PC-9 (cell line): ENCODE measurements around the gene MAK. TPM values are rescaled to one million over a fixed set of nuclear protein-coding genes. Genes with fewer than 3 reads are reported as not detected.

Experiments used
- BruUV-seq: library from RNA; stranded (reverse); fragments of 400-500 nt; replicated peaks from 2 replicates; lab custom pipeline; 2021; lab: Mats Ljungman, UMichigan
- CTCF ChIA-PET: fragments of 300-600 bp; sonication (Branson Sonifier 250); formaldehyde crosslinking; loops from one replicate; lab custom pipeline; 2022; ENCODE audit warnings: antibody characterized with exemption; lab: Charles Lee
- POLR2A ChIA-PET: fragments of 300-600 bp; sonication (Branson Sonifier 250); formaldehyde crosslinking; loops from one replicate; lab custom pipeline; 2022; ENCODE audit warnings: antibody characterized with exemption; ENCODE audit not compliant: unreplicated experiment; lab: Charles Lee
- DNase-seq, 2 experiments: peaks; one replicate each; pipeline versions ENCODE4 v3.0.0 to v3.0.0-alpha.2; 2015 to 2022; ENCODE audit warnings: mixed read lengths in 1 of 2
- H2AFZ ChIP-seq: fragments of 200-600 bp; sonication (generic); 2 replicates; pipeline ENCODE4 v1.8.1; 2017; ENCODE audit warnings: antibody characterized with exemption
- H3F3A ChIP-seq: fragments of 200-600 bp; sonication (generic); 2 replicates; pipeline ENCODE4 v1.8.1; 2017; ENCODE audit warnings: antibody characterized with exemption, mild to moderate bottlenecking, low read depth; ENCODE audit not compliant: insufficient read depth
- H3K27ac ChIP-seq: fragments of 200-600 bp; sonication (generic); 2 replicates; pipeline ENCODE4 v1.6.1; 2016; ENCODE audit warnings: mixed run types
- H3K27me3 ChIP-seq: fragments of 200-600 bp; sonication (generic); 2 replicates; pipeline ENCODE4 v1.6.1; 2016; ENCODE audit warnings: low read depth, mixed run types; ENCODE audit not compliant: insufficient read depth
- H3K36me3 ChIP-seq: fragments of 200-600 bp; sonication (generic); 2 replicates; pipeline ENCODE4 v1.6.1; 2016; ENCODE audit warnings: low read depth, mixed run types
- H3K4me1 ChIP-seq: fragments of 200-600 bp; sonication (generic); replicated peaks from 2 replicates; pipeline ENCODE4 v1.6.1; 2016; ENCODE audit warnings: mixed run types; ENCODE audit not compliant: insufficient read depth
- H3K4me2 ChIP-seq: fragments of 200-600 bp; sonication (generic); 2 replicates; pipeline ENCODE4 v1.6.1; 2017; ENCODE audit warnings: mixed run types
- H3K4me3 ChIP-seq: fragments of 200-600 bp; sonication (generic); 2 replicates; pipeline ENCODE4 v1.6.1; 2016; ENCODE audit warnings: mixed run types
- H3K79me2 ChIP-seq: fragments of 200-600 bp; sonication (generic); 2 replicates; pipeline ENCODE4 v1.6.1; 2017; ENCODE audit warnings: low read depth, mixed run types
- H3K9me2 ChIP-seq: fragments of 200-600 bp; sonication (generic); 2 replicates; pipeline ENCODE4 v1.8.1; 2017; ENCODE audit warnings: mild to moderate bottlenecking; ENCODE audit not compliant: insufficient read depth
- H3K9me3 ChIP-seq: fragments of 200-600 bp; sonication (generic); 2 replicates; pipeline ENCODE4 v1.8.1; 2016; ENCODE audit warnings: low read depth; ENCODE audit not compliant: insufficient read depth
- H4K20me1 ChIP-seq: fragments of 200-600 bp; sonication (generic); 2 replicates; pipeline ENCODE4 v1.8.1; 2017; ENCODE audit not compliant: insufficient read depth
- EZH2 ChIP-seq: fragments of 200-600 bp; sonication (generic); IDR thresholded peaks from 2 replicates; pipeline ENCODE4 v1.8.0; 2017; ENCODE audit warnings: antibody characterized with exemption, low read depth
- intact Hi-C: fragments of 100-400 bp; cut with micrococcal nuclease; formaldehyde crosslinking; loops from one replicate; pipeline ENCODE4 v1.10.0; 2022; ENCODE audit not compliant: unreplicated experiment
- total RNA-seq: library from RNA; stranded (reverse); gene quantifications from 2 replicates; pipeline ENCODE4 v1.2.3, GENCODE V29; 2021
- TF ChIP-seq, protein P1 (sequence below): fragments of 200-600 bp; sonication (generic); conservative IDR thresholded peaks from 2 replicates; pipeline ENCODE4 v1.6.1; 2017; ENCODE audit warnings: mixed run types, antibody characterized with exemption, mild to moderate bottlenecking, moderate library complexity

The MAK gene
- total RNA-seq, 1 experiment from 2014 or later: 1.6 TPM

DNA sequence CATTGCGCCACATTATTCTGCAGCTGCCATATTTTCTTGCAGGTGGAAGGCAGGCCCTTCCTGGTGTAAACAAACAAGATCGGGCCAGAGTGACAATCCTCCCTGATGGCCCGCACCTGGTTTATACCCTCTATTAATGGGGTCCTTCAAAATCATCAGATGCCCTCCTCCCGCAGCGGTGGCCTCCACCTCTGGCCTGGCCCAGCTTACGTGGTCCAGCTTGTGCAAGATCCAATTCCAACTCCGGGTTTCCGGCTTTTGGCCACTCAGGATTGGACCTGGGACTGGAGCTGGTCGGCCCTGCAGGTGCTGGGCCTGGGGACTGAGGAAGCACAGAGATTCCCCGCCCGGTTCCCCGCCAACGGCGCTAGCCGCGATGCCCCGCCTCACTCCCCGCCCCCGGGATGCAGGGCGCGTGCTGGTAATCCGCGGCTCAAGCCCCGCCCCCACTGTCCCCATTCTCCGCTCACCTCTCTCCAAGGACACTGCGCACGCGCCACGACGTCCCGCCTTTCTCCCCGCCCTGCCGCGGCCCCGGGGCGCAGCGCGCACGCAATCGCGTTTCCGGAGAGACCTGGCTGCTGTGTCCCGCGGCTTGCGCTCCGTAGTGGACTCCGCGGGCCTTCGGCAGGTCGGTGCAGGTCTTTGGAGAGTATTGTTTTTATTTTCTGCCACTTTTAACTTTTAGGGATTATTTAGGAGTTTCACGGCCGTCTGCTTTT, 90.9 kb downstream of the MAK start, which contains the start of gene TMEM14B:
TMEM14B (plus strand) TSS at position 555 of the 722 bp plus-strand sequence. CDS start 1,441 bp downstream, outside the sequence.
- TF ChIP-seq, protein P1, sequence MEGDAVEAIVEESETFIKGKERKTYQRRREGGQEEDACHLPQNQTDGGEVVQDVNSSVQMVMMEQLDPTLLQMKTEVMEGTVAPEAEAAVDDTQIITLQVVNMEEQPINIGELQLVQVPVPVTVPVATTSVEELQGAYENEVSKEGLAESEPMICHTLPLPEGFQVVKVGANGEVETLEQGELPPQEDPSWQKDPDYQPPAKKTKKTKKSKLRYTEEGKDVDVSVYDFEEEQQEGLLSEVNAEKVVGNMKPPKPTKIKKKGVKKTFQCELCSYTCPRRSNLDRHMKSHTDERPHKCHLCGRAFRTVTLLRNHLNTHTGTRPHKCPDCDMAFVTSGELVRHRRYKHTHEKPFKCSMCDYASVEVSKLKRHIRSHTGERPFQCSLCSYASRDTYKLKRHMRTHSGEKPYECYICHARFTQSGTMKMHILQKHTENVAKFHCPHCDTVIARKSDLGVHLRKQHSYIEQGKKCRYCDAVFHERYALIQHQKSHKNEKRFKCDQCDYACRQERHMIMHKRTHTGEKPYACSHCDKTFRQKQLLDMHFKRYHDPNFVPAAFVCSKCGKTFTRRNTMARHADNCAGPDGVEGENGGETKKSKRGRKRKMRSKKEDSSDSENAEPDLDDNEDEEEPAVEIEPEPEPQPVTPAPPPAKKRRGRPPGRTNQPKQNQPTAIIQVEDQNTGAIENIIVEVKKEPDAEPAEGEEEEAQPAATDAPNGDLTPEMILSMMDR: no peak
- TF ChIP-seq EZH2: no peak

DNA sequence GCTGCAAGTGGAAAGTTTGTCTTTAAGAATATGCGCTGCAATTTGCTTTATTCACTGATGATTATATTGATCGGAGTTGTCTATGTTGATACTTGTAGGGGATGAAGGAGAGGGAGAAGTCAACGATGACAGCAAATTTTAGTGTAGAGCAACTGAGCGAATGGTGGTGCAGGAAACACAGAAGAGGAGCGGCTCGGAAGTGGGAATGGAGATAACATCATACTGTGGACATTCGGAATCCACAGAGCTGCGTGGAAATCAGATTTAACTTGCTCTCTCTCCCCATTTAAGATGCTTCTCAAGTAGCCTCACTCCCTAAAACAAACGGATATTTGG, 91.5 kb downstream of the MAK start:
- H3K79me2 ChIP-seq: peaks cover 35% of the 10 kb centered on the region
- TF ChIP-seq, protein P1: no peak
- no peak for TF ChIP-seq EZH2
- H3K9me2 ChIP-seq: no peaks in the 10 kb centered on the region
- H3K4me3 ChIP-seq: peak overlapping the region; percentile 96
- H2AFZ ChIP-seq: peak overlapping the region; percentile 78; the same call in 1 of the 2 replicates
- H3K4me1 ChIP-seq: peaks cover 13% of the 10 kb centered on the region; the same call in 1 of the 2 replicates
- DNase-seq: no peak
- H3K27ac ChIP-seq: no peak overlapping the region
- no peaks in the 10 kb centered on the region for H3K9me3 ChIP-seq
- BruUV-seq: TSS peak; percentile 78
- no peaks in the 10 kb centered on the region for H3K27me3 ChIP-seq
- no peaks in the 10 kb centered on the region for H3F3A ChIP-seq
- no peaks in the 10 kb centered on the region for H4K20me1 ChIP-seq
- peak overlapping the region; percentile 84 for H3K4me2 ChIP-seq
- ChIA-PET POLR2A (interaction anchor here (0.5 to 1.2 kb wide), 7 partner anchors 11 to 1210 kb away, joined by 3 to 11 read pairs (median 5); partner anchors contain the start of genes PAK1IP1 and TMEM14C), CTCF (interaction anchor here (0.8 kb wide), 1 partner anchor 269 kb away, joined by 3 read pairs; no protein-coding TSS in a partner anchor)
- intact Hi-C loops: loop anchor here (1.0 to 2.0 kb wide), 2 partner anchors 25 to 52 kb away; partner anchors contain the start of genes C6orf52 and PAK1IP1
- no peaks in the 10 kb centered on the region for H3K36me3 ChIP-seq

More for the DNA sequence above, 90.9 kb downstream of the MAK start, which contains the start of gene TMEM14B:
- Histone ChIP-seq H3K9me2 (no peaks in the 10 kb centered on the region), H3K9me3 (no peaks in the 10 kb centered on the region), H3K4me2 (peak within 1 kb of the TSS; percentile 84), H3K4me1 (peaks cover 13% of the 10 kb centered on the region; the same call in 1 of the 2 replicates), H3K36me3 (no peaks in the 10 kb centered on the region), H3K4me3 (peak within 1 kb of the TSS; percentile 96), H3K79me2 (peaks cover 35% of the 10 kb centered on the region), H3F3A (no peaks in the 10 kb centered on the region), H4K20me1 (no peaks in the 10 kb centered on the region), H3K27me3 (no peaks in the 10 kb centered on the region), H3K27ac (peak within 1 kb of the TSS; percentile 53), H2AFZ (peak within 1 kb of the TSS; percentile 89)
- ChIA-PET POLR2A (interaction anchor here (0.5 to 1.2 kb wide), 9 partner anchors 10 to 1210 kb away, joined by 3 to 11 read pairs (median 5); partner anchors contain the start of genes PAK1IP1 and TMEM14C), CTCF (interaction anchor here (0.8 to 1.4 kb wide), 2 partner anchors 25 to 269 kb away, joined by 3 to 7 read pairs; partner anchors contain the start of gene TMEM14C)
- DNase-seq: peak; percentile 78 to 100
- BruUV-seq: no TSS peak
- intact Hi-C loops: loop anchor here (1.0 to 2.0 kb wide), 2 partner anchors 25 to 53 kb away; partner anchors contain the start of genes C6orf52 and PAK1IP1

DNA sequence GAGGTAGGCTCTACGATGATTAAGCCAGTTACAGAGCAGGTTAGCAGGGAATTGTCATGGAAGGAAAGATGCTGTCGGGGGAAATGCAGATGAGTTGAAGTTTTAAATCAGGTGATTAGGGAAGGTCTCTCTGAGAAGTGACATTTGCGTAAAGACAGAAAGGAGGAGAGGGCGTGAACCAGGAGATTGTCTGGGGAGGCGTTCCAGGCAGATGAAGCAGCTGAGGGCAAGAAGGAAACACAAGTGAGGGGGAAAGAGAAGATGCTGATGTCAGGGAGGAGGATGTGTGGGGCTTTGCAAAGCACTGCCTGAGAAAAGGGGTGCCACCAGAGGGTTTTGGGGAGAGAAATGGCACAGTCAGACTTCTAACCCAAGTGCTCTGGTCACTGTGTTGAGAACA, 93.2 kb downstream of the MAK start:
- no peak overlapping the region for H2AFZ ChIP-seq
- no peaks in the 10 kb centered on the region for H4K20me1 ChIP-seq
- intact Hi-C loops: no loop called here
- H3K9me3 ChIP-seq: no peaks in the 10 kb centered on the region
- DNase-seq: no peak
- H3K79me2 ChIP-seq: peaks cover 25% of the 10 kb centered on the region
- BruUV-seq: no TSS peak
- H3K9me2 ChIP-seq: no peaks in the 10 kb centered on the region
- H3K4me3 ChIP-seq: no peak overlapping the region
- no peak overlapping the region for H3K4me2 ChIP-seq
- H3K27ac ChIP-seq: no peak overlapping the region
- H3K27me3 ChIP-seq: no peaks in the 10 kb centered on the region
- no peak for TF ChIP-seq EZH2
- TF ChIP-seq, protein P1: no peak
- H3F3A ChIP-seq: no peaks in the 10 kb centered on the region
- POLR2A ChIA-PET: no interaction called here
- CTCF ChIA-PET: no interaction called here
- H3K36me3 ChIP-seq: no peaks in the 10 kb centered on the region
- H3K4me1 ChIP-seq: peaks cover 13% of the 10 kb centered on the region; the same call in 1 of the 2 replicates
